Measurements from ENCODE around the gene LURAP1L.
"Not testable (repeated sequence)": the region's sequence is repeated elsewhere in the genome, so short reads cannot be mapped to it uniquely, and the experiment has no call there.

LURAP1L gene

GRCh38 chr9:12859704-12860251 is 85.0 kb downstream of the LURAP1L start:
- peak; percentile 86 for DNase-seq (ENCODE audit: low spot score)

DNA sequence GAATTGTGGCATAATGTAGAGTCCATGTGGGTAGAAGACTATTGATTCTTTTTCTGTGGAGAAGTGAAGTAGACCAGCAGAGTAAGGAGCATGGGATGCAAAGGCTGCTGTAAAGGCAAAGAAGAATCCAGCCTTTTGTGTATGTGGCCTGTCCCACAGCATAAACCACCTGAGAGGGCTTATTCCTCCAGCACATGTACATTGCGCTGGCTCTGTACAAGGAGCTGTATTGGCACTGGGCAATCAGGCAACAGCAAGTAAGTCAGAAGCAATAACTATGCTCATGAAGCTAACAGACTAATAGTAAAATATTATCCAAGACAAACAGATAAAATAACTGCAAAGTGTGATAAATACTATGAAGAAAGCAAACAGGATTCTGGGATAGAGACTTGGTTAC is 86.2 kb downstream of the LURAP1L start:
- no peak for DNase-seq (ENCODE audit: low spot score)

DNA sequence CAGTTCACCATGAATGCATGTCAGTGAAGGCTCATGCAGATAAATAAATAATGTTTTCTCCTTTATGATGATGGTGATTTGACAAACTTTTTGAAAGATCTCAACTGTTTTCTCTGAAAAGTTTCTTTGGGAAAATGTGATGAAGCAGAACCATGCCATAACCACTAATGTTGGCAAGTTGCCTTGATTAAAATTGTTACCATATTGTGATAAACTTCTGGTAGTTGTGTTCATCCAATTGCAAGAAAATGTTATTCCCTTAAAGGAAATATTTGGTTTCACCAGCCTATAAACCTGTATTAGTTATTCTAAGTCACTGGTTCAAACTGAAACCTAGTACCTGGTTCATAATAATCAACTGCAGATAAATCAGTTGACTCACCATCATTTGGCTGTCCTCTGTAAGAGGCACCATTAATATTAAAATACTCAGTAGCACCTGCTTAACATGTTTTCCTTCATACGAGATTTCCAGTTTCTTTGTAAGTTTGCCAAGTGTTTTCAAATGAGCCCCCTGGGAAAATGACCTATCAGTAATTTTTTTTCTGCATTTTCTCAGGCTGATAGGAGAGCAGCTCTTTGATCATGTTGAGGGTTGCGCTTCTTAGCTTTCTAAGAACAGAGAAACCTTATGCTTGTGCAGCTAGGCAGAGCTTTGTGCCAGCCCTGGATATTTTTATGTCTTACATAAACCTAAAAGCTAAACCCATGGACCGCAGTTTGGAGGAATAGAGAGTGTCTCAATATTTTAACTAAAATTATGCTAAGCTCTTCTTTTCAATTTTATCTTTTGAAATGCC is 88.0 kb downstream of the LURAP1L start:
- DNase-seq (ENCODE audit: low spot score), result no peak

DNA sequence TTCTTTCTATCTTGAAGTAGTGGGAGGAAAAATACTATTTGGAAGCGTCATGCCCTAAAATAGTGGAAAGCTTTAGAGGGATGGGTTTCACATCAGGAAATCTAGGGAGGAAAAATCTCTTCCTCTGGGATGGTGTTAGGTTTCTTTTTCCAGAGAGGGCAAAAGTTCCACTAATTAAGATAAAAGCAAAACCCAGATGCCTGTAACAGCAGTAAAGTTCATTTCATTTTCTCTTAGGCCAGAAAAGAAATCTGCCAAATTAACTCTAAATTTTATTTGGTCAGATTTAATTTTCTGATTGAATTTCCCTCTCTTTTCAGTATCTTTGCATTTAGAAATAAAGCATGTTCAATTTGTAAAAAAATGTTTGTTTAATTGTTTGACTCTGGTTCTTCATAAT is 88.8 kb downstream of the LURAP1L start:
- no peak for DNase-seq (ENCODE audit: low spot score)

GRCh38 chr9:12865380-12865779 is 90.6 kb downstream of the LURAP1L start:
- not testable (repeated sequence) for DNase-seq (ENCODE audit: low spot score)
